GM10847 (cell line): ENCODE results near the gene MYBPC2.

ENCODE experiments used
- POLR2A ChIP-seq: IDR thresholded peaks from 2 replicates; pipeline ENCODE4 v1.6.1; 2011; ENCODE audit not compliant: insufficient read length; ENCODE audit errors: extremely low read depth

The MYBPC2 gene

GRCh38 chr19:50406156-50406820 is 26.4 kb upstream of the MYBPC2 start:
- TF ChIP-seq POLR2A = no peak

- no peak for TF ChIP-seq POLR2A
These were observed 25.9 kb upstream of the MYBPC2 start for GRCh38 chr19:50406829-50407228.

- TF ChIP-seq POLR2A = no peak
These were observed 23.3 kb upstream of the MYBPC2 start for GRCh38 chr19:50409347-50409746.

- TF ChIP-seq POLR2A = no peak
These were observed 22.6 kb upstream of the MYBPC2 start for GRCh38 chr19:50410109-50410508.

- TF ChIP-seq POLR2A = no peak
These were observed 20.3 kb upstream of the MYBPC2 start for GRCh38 chr19:50412419-50412818.

- no peak for TF ChIP-seq POLR2A
These were observed 19.6 kb upstream of the MYBPC2 start for GRCh38 chr19:50413096-50413495.

GRCh38 chr19:50413531-50413930 is 19.2 kb upstream of the MYBPC2 start:
- TF ChIP-seq POLR2A = no peak

- TF ChIP-seq POLR2A = no peak
These were observed 17.6 kb upstream of the MYBPC2 start for GRCh38 chr19:50414864-50415660.

- TF ChIP-seq POLR2A = peak; percentile 48
These were observed 17.0 kb upstream of the MYBPC2 start for GRCh38 chr19:50415661-50416033.

GRCh38 chr19:50416034-50416977 is 16.4 kb upstream of the MYBPC2 start:
- no peak for TF ChIP-seq POLR2A

- no peak for TF ChIP-seq POLR2A
These were observed 15.3 kb upstream of the MYBPC2 start for GRCh38 chr19:50417111-50418081.

GRCh38 chr19:50418176-50419021 is 14.3 kb upstream of the MYBPC2 start, which contains the start of gene SPIB:
TSS of gene SPIB (plus strand) at chr19:50418938. CDS start at chr19:50418963, 25 bp downstream.
- TF ChIP-seq POLR2A = peak; percentile 96

- TF ChIP-seq POLR2A = no peak
These were observed 13.6 kb upstream of the MYBPC2 start for GRCh38 chr19:50419022-50419579.

- peak; percentile 58 for TF ChIP-seq POLR2A
These were observed 13.1 kb upstream of the MYBPC2 start for GRCh38 chr19:50419580-50420035.
